ENCODE data around the gene PRKCA. TPM values are rescaled to one million over a fixed set of nuclear protein-coding genes. Genes with fewer than 3 reads are reported as not detected.
A peak's percentile ranks its signal among the peaks of the same experiment; 100 is the strongest.

The PRKCA gene
- total RNA-seq, 4 donors from 2014 or later, result 55.8 to 90.7 (median 66.7) TPM

DNA sequence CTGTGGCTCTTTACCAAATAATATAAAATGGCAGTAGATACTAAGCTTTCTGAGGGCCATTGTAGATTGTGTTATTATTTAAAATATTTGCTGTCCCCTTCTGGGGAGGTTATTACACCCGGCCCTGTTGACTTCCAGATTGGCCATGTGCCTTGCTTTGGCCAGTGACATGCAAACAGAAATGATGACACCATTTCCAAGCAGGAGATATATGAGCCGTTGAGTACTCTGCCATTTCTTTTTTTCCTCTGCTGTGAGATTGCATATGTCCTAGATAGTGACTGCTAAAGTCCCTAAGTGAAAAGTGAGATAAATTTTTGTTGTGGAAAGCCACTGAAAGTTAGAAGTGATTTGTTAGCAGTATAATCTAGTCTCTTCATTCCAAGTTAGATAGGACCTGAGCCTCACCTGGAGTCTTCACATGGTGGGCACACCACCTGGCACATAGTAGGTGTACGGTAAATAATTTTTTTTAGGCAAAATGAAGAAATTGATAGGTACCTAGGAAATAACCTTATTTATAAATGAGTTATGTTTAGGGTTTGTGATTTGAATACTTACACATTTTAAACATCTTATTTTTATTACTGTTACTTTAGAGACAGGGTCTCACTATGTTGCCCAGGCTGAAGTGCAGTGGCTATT, 328.5 kb downstream of the PRKCA start:
- no peak for TF ChIP-seq EP300 (IDR thresholded peaks at IDR 0.05)
- TF ChIP-seq, protein P1, sequence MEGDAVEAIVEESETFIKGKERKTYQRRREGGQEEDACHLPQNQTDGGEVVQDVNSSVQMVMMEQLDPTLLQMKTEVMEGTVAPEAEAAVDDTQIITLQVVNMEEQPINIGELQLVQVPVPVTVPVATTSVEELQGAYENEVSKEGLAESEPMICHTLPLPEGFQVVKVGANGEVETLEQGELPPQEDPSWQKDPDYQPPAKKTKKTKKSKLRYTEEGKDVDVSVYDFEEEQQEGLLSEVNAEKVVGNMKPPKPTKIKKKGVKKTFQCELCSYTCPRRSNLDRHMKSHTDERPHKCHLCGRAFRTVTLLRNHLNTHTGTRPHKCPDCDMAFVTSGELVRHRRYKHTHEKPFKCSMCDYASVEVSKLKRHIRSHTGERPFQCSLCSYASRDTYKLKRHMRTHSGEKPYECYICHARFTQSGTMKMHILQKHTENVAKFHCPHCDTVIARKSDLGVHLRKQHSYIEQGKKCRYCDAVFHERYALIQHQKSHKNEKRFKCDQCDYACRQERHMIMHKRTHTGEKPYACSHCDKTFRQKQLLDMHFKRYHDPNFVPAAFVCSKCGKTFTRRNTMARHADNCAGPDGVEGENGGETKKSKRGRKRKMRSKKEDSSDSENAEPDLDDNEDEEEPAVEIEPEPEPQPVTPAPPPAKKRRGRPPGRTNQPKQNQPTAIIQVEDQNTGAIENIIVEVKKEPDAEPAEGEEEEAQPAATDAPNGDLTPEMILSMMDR (IDR thresholded peaks at IDR 0.05), result no peak
- peaks cover 0 to 10% (median 3%) of the 10 kb centered on the region in 4 donors for H3K4me1 ChIP-seq
- H3K27me3 ChIP-seq, result no peaks in the 10 kb centered on the region
- 92 to 94% methylated on average over 3 of the region's 3 CpGs for whole genome bisulfite sequencing, 2 donors
- H3K27ac ChIP-seq, result no peak overlapping the region
- H3K4me3 ChIP-seq, result no peak overlapping the region
- no peaks in the 10 kb centered on the region for H3K36me3 ChIP-seq
- H3K9me3 ChIP-seq, result no peaks in the 10 kb centered on the region
- DNase-seq (ENCODE audit: low spot score in 2 of 2), result no peak

- WGBS, 2 donors, result 88 to 90% methylated on average over 3 of the region's 3 CpGs
- peaks cover 0 to 10% (median 1%) of the 10 kb centered on the region in 4 donors for H3K4me1 ChIP-seq
- no peaks in the 10 kb centered on the region for H3K36me3 ChIP-seq
- H3K4me3 ChIP-seq, result no peak overlapping the region
- peak overlapping the region in 1 of 4 donors; percentile 8 for H3K27ac ChIP-seq
- no peaks in the 10 kb centered on the region for H3K9me3 ChIP-seq
- no peak for DNase-seq (ENCODE audit: low spot score in 2 of 2)
- TF ChIP-seq, protein P1 (IDR thresholded peaks at IDR 0.05), result no peak
- TF ChIP-seq POLR2A (IDR thresholded peaks at IDR 0.05) (no peak), EP300 (IDR thresholded peaks at IDR 0.05) (no peak)
- H3K27me3 ChIP-seq, result no peaks in the 10 kb centered on the region
These were observed 330.3 kb downstream of the PRKCA start for GRCh38 chr17:66632731-66633130.

- H3K27ac ChIP-seq, result peak overlapping the region in 1 of 4 donors; percentile 8
- TF ChIP-seq POLR2A (IDR thresholded peaks at IDR 0.05), result no peak
- TF ChIP-seq, protein P1 (IDR thresholded peaks at IDR 0.05), result no peak
- TF ChIP-seq EP300 (IDR thresholded peaks at IDR 0.05), result no peak
These were observed 331.0 kb downstream of the PRKCA start for GRCh38 chr17:66633317-66633965.

GRCh38 chr17:66634193-66634592, 331.8 kb downstream of the PRKCA start:
- H3K4me1 ChIP-seq, result peaks cover 0 to 10% (median 0%) of the 10 kb centered on the region in 4 donors
- 3 to 93% methylated on average over 1 of the region's 1 CpG for WGBS, 2 donors
- no peak overlapping the region for H3K4me3 ChIP-seq
- no peaks in the 10 kb centered on the region for H3K9me3 ChIP-seq
- DNase-seq (ENCODE audit: low spot score in 2 of 2), result no peak
- no peaks in the 10 kb centered on the region for H3K27me3 ChIP-seq
- no peaks in the 10 kb centered on the region for H3K36me3 ChIP-seq
- TF ChIP-seq, protein P1 (IDR thresholded peaks at IDR 0.05), result no peak
- TF ChIP-seq POLR2A (IDR thresholded peaks at IDR 0.05), result no peak
- no peak for TF ChIP-seq EP300 (IDR thresholded peaks at IDR 0.05)
- H3K27ac ChIP-seq, result no peak overlapping the region

More at GRCh38 chr17:66633317-66633965, 331.0 kb downstream of the PRKCA start:
- 68 to 73% methylated on average over 3 of the region's 3 CpGs for WGBS, 2 donors
- Histone ChIP-seq H3K9me3 (no peaks in the 10 kb centered on the region), H3K4me1 (peaks cover 0 to 10% (median 0%) of the 10 kb centered on the region in 4 donors), H3K4me3 (no peak overlapping the region), H3K36me3 (no peaks in the 10 kb centered on the region), H3K27me3 (no peaks in the 10 kb centered on the region)
- DNase-seq (ENCODE audit: low spot score in 2 of 2), result no peak

GRCh38 chr17:66635386-66636045, 333.1 kb downstream of the PRKCA start:
- WGBS, 2 donors, result 82 to 91% methylated on average over 7 of the region's 7 CpGs
- Histone ChIP-seq H3K36me3 (no peaks in the 10 kb centered on the region), H3K27ac (no peak overlapping the region), H3K4me1 (peaks cover 0 to 10% (median 0%) of the 10 kb centered on the region in 4 donors), H3K4me3 (no peak overlapping the region), H3K27me3 (no peaks in the 10 kb centered on the region), H3K9me3 (no peaks in the 10 kb centered on the region)
- DNase-seq (ENCODE audit: low spot score in 2 of 2), result no peak
- TF ChIP-seq, protein P1 (IDR thresholded peaks at IDR 0.05), result no peak
- TF ChIP-seq POLR2A (IDR thresholded peaks at IDR 0.05) (no peak), EP300 (IDR thresholded peaks at IDR 0.05) (no peak)
